ENCODE results near the gene ADGRV1.

The ADGRV1 gene

GRCh38 chr5:91146905-91147600 is 588.5 kb downstream of the ADGRV1 start:
- no peak for TF ChIP-seq CTCF (IDR thresholded peaks at IDR 0.05)

- no peak for TF ChIP-seq CTCF (IDR thresholded peaks at IDR 0.05)
Measured at GRCh38 chr5:91150234-91150633, 591.6 kb downstream of the ADGRV1 start.

- no peak for TF ChIP-seq CTCF (IDR thresholded peaks at IDR 0.05)
Measured at GRCh38 chr5:91150636-91151035, 592.0 kb downstream of the ADGRV1 start.

- TF ChIP-seq CTCF (IDR thresholded peaks at IDR 0.05), result no peak
Measured at GRCh38 chr5:91151947-91152346, 593.4 kb downstream of the ADGRV1 start.

- TF ChIP-seq CTCF (IDR thresholded peaks at IDR 0.05), result no peak
Measured at GRCh38 chr5:91154338-91154737, 595.7 kb downstream of the ADGRV1 start.

- no peak for TF ChIP-seq CTCF (IDR thresholded peaks at IDR 0.05)
Measured at GRCh38 chr5:91155274-91155673, 596.7 kb downstream of the ADGRV1 start.

- TF ChIP-seq CTCF (IDR thresholded peaks at IDR 0.05), result no peak
Measured at GRCh38 chr5:91156242-91156641, 597.6 kb downstream of the ADGRV1 start.

GRCh38 chr5:91158011-91158410 is 599.4 kb downstream of the ADGRV1 start:
- no peak for TF ChIP-seq CTCF (IDR thresholded peaks at IDR 0.05)
